Lung (tissue), 12 donors: ENCODE results near the gene MTPN. TPM values are rescaled to one million over a fixed set of nuclear protein-coding genes. Genes with fewer than 3 reads are reported as not detected.
A peak's percentile ranks its signal among the peaks of the same experiment; 100 is the strongest.

Experiments used
- ATAC-seq: fragments of 200-7000 bp; cut with Tn5 transposase; one replicate; pipeline ENCODE4 v1.9.1; 2020; ENCODE audit warnings: moderate number of reproducible peaks; ENCODE audit not compliant: insufficient read depth, low FRiP score
- DNase-seq, 3 donors: peaks; one replicate each; pipeline ENCODE4 v3.0.0-alpha.2; 2013 to 2017
- H3K27ac ChIP-seq, 2 donors: one replicate each; pipeline ENCODE4 v1.5.1; 2013; ENCODE audit warnings: mild to moderate bottlenecking in 2 of 2, moderate library complexity in 2 of 2, control low read depth in 1 of 2, inconsistent platforms in 1 of 2, low read depth in 1 of 2, low read length in 1 of 2
- H3K27me3 ChIP-seq, 3 donors: one replicate each; pipeline ENCODE4 v1.5.1; 2013; ENCODE audit warnings: low read length in 2 of 3; ENCODE audit not compliant: control insufficient read depth in 3 of 3, insufficient read depth in 3 of 3
- H3K36me3 ChIP-seq, 4 donors: one replicate each; pipeline ENCODE4 v1.5.1; 2013; ENCODE audit warnings: low read length in 4 of 4, mild to moderate bottlenecking in 1 of 4, moderate library complexity in 1 of 4; ENCODE audit not compliant: control insufficient read depth in 4 of 4, insufficient read depth in 4 of 4
- H3K4me1 ChIP-seq, 5 donors: one replicate each; pipeline ENCODE4 v1.5.1; 2013; ENCODE audit warnings: low read length in 5 of 5, mild to moderate bottlenecking in 2 of 5, moderate library complexity in 1 of 5; ENCODE audit not compliant: control insufficient read depth in 5 of 5, insufficient read depth in 5 of 5
- H3K4me3 ChIP-seq: one replicate; pipeline ENCODE4 v1.5.1; 2013; ENCODE audit warnings: mild to moderate bottlenecking, control low read depth, moderate library complexity
- H3K9ac ChIP-seq, 2 donors: one replicate each; pipeline ENCODE4 v1.5.1; 2013; ENCODE audit warnings: low read length in 2 of 2, control low read depth in 1 of 2; ENCODE audit not compliant: insufficient read depth in 1 of 2
- H3K9me3 ChIP-seq, 4 donors: one replicate each; pipeline ENCODE4 v1.5.1; 2013; ENCODE audit warnings: low read length in 3 of 4, mild to moderate bottlenecking in 1 of 4, moderate library complexity in 1 of 4; ENCODE audit not compliant: control insufficient read depth in 4 of 4, insufficient read depth in 3 of 4
- CTCF ChIP-seq: IDR thresholded peaks from 2 replicates; pipeline ENCODE4 v1.5.1; 2012; ENCODE audit warnings: mild to moderate bottlenecking; ENCODE audit errors: control extremely low read depth, extremely low read depth
- WGBS, 2 donors: extraction: QIAGEN DNeasy Blood & Tissue Kit; methylation state at CpG; one replicate each; pipeline ENCODE4 v1.1.7; 2013; 5-methylcytosine and 5-hydroxymethylcytosine counted together
- polyA plus RNA-seq, 2 donors: library from polyadenylated mRNA; stranded (reverse); fragments of 200-250 nt; gene quantifications; one replicate each; pipeline ENCODE4 v1.2.1, GENCODE V29; 2013
- total RNA-seq, 2 donors: library from RNA; depleted of rRNA in 1 of 2; stranded (reverse); fragments of >200 nt in 1 of 2; gene quantifications; one replicate each; pipeline ENCODE4 v1.2.1, GENCODE V29; 2014 to 2021
- donor health status: control.
- donor health status: control.
- donor health status: Bipolar disorder and iron deficiency.
- donor health status: healthy.
- donor health status: DM: yes; HTN: yes; CAD: no.

MTPN gene
- total and polyA plus RNA-seq, 4 donors = 32.9 to 116 (median 105) TPM

DNA sequence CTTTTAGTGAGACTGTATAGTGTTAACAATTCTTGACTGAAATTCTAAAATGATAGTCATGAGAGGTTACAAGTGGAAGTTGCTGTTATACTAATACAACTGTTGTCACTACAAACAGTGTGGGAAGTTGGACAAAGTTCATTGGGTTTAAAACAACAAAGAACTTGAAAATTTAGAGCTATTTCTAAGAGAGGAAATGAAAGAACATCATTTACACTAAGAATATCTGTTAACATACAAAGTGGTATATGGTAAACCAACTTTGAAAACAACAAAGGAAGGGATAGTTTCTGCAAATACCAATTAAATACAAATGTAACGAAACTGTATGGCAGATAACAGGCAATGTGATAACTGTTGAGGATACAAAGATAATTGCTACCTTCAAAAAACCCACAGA is 11.6 kb downstream of the MTPN start:
- no peak for ATAC-seq
- peaks cover 0 to 17% (median 2%) of the 10 kb centered on the region in 5 donors for H3K4me1 ChIP-seq
- no peak overlapping the region for H3K9ac ChIP-seq
- peaks cover 0 to 4% (median 2%) of the 10 kb centered on the region in 4 donors for H3K36me3 ChIP-seq
- WGBS, 2 donors = 80 to 93% methylated on average over 1 of the region's 1 CpG
- H3K9me3 ChIP-seq = no peaks in the 10 kb centered on the region
- H3K4me3 ChIP-seq = no peak overlapping the region
- no peak for TF ChIP-seq CTCF
- no peaks in the 10 kb centered on the region for H3K27me3 ChIP-seq
- DNase-seq = no peak
- H3K27ac ChIP-seq = no peak overlapping the region

GRCh38 chr7:135964791-135965190 is 12.4 kb downstream of the MTPN start:
- DNase-seq = no peak
- Histone ChIP-seq H3K27me3 (no peaks in the 10 kb centered on the region), H3K36me3 (peaks cover 0 to 4% (median under 1%) of the 10 kb centered on the region in 4 donors), H3K9me3 (no peaks in the 10 kb centered on the region), H3K27ac (no peak overlapping the region), H3K4me1 (peaks cover 0 to 18% (median 2%) of the 10 kb centered on the region in 5 donors), H3K9ac (no peak overlapping the region), H3K4me3 (no peak overlapping the region)
- 88 to 91% methylated on average over 1 of the region's 1 CpG for WGBS, 2 donors
- ATAC-seq = no peak
- no peak for TF ChIP-seq CTCF

DNA sequence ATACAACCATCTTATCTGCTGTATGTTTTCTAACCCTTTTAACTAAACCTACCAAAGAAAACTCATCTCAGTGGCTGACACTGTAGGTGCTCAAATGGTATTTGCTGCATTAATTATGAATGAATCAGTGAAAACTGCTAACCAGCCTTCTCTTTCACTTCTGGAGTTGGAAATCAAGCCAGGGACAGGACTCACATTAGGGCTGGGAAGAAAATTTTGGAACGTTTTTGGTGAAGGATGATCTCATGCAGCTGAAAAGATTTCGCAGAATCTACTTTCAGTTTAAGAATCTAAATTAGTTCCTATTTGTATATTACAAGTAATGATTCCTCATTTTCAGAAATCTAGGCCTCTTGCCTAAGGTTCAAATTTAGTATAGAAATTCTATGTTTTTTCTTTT is 12.9 kb downstream of the MTPN start:
- no peaks in the 10 kb centered on the region for H3K27me3 ChIP-seq
- H3K4me3 ChIP-seq = no peak overlapping the region
- H3K4me1 ChIP-seq = peaks cover 0 to 18% (median 3%) of the 10 kb centered on the region in 5 donors
- H3K36me3 ChIP-seq = peaks cover 0 to 4% (median 0%) of the 10 kb centered on the region in 4 donors
- WGBS, 2 donors = 36 to 37% methylated on average over 2 of the region's 2 CpGs
- ATAC-seq (no peak), DNase-seq (peak in 2 of 3 donors; percentile 11 to 30)
- peak overlapping the region in 1 of 2 donors; percentile 46 for H3K9ac ChIP-seq
- no peak overlapping the region for H3K27ac ChIP-seq
- H3K9me3 ChIP-seq = no peaks in the 10 kb centered on the region
- TF ChIP-seq CTCF = no peak

DNA sequence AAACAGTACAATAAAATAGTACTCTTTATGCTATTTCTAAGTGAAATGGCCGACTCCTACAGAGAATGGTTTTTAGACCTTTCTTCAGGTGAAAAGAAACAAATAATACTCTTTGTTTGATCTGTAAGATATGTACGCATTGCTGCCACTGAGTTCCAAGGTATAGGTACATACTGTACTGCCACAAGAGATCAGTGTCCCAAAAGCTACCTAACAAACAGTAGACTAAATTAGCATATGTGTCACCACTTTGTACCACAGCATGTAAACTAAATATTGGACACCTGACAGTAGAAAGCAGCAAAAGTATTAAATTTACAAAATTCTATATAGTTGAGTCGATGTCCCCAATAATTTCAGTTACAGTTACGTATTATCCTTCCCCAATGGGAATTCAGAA is 14.4 kb downstream of the MTPN start:
- ATAC-seq = no peak
- no peak overlapping the region for H3K9ac ChIP-seq
- WGBS, 2 donors = 94 to 97% methylated on average over 4 of the region's 4 CpGs
- peaks cover 0 to 3% (median 0%) of the 10 kb centered on the region in 4 donors for H3K36me3 ChIP-seq
- H3K4me3 ChIP-seq = no peak overlapping the region
- no peaks in the 10 kb centered on the region for H3K27me3 ChIP-seq
- H3K4me1 ChIP-seq = peaks cover 0 to 23% (median 3%) of the 10 kb centered on the region in 5 donors
- no peak for DNase-seq
- no peaks in the 10 kb centered on the region for H3K9me3 ChIP-seq
- no peak overlapping the region for H3K27ac ChIP-seq
- no peak for TF ChIP-seq CTCF
